ENCODE data around the gene NPR2.

The NPR2 gene

GRCh38 chr9:35832814-35833213 is 41.4 kb downstream of the NPR2 start:
- no peak for TF ChIP-seq CTCF (conservative IDR thresholded peaks at IDR 0.05; ENCODE audit: control insufficient read depth, insufficient read depth, low read depth, low read length)
- no peak for DNase-seq (ENCODE audit: low read depth)
- no peak overlapping the region for H3K4me3 ChIP-seq (ENCODE audit: control insufficient read depth, low read depth, low read length)

GRCh38 chr9:35834260-35835215 is 43.1 kb downstream of the NPR2 start:
- TF ChIP-seq CTCF (conservative IDR thresholded peaks at IDR 0.05; ENCODE audit: control insufficient read depth, insufficient read depth, low read depth, low read length): no peak
- no peak overlapping the region for H3K4me3 ChIP-seq (ENCODE audit: control insufficient read depth, low read depth, low read length)
- no peak for DNase-seq (ENCODE audit: low read depth)

- H3K4me3 ChIP-seq (ENCODE audit: control insufficient read depth, low read depth, low read length): no peak overlapping the region
- peak; percentile 34 for TF ChIP-seq CTCF (conservative IDR thresholded peaks at IDR 0.05; ENCODE audit: control insufficient read depth, insufficient read depth, low read depth, low read length)
- DNase-seq (ENCODE audit: low read depth): no peak
These were observed 43.8 kb downstream of the NPR2 start for GRCh38 chr9:35835216-35835632.

GRCh38 chr9:35835766-35836165 is 44.4 kb downstream of the NPR2 start:
- no peak for TF ChIP-seq CTCF (conservative IDR thresholded peaks at IDR 0.05; ENCODE audit: control insufficient read depth, insufficient read depth, low read depth, low read length)
- no peak overlapping the region for H3K4me3 ChIP-seq (ENCODE audit: control insufficient read depth, low read depth, low read length)
- no peak for DNase-seq (ENCODE audit: low read depth)

GRCh38 chr9:35836595-35836994 is 45.2 kb downstream of the NPR2 start:
- DNase-seq (ENCODE audit: low read depth): no peak
- H3K4me3 ChIP-seq (ENCODE audit: control insufficient read depth, low read depth, low read length): no peak overlapping the region
- no peak for TF ChIP-seq CTCF (conservative IDR thresholded peaks at IDR 0.05; ENCODE audit: control insufficient read depth, insufficient read depth, low read depth, low read length)

- H3K4me3 ChIP-seq (ENCODE audit: control insufficient read depth, low read depth, low read length): no peak overlapping the region
- no peak for DNase-seq (ENCODE audit: low read depth)
- no peak for TF ChIP-seq CTCF (conservative IDR thresholded peaks at IDR 0.05; ENCODE audit: control insufficient read depth, insufficient read depth, low read depth, low read length)
These were observed 48.5 kb downstream of the NPR2 start for GRCh38 chr9:35839926-35840325.
